NCI-H82 treated with DMSO at 0.1 percent for 48 hours (cell line): ENCODE results near the gene KIAA1586.
"Not testable (repeated sequence)": the region's sequence is repeated elsewhere in the genome, so short reads cannot be mapped to it uniquely, and the experiment has no call there.

Experiments
- DNase-seq: peaks from one replicate; lab custom pipeline; 2025; ENCODE audit not compliant: unreplicated experiment; lab: John Stamatoyannopoulos, UW

KIAA1586 gene

DNA sequence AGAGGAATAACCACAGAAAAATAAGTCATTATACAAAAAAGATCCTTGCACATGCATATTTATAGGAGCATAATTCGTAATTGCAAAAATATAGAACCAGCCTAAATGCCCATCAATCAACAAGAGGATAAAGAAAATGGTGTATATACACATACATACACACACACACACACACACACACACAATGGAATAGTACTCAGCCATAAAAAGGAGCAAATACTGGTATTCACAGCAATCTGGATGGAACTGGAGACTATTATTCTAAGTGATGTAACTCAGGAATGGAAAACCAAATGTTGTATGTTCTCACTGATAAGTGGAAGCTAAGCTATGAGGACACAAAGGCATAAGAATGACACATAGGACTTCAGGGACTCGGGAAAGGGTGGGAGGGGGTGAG, 1.9 kb upstream of the KIAA1586 start:
- DNase-seq, result no peak

DNA sequence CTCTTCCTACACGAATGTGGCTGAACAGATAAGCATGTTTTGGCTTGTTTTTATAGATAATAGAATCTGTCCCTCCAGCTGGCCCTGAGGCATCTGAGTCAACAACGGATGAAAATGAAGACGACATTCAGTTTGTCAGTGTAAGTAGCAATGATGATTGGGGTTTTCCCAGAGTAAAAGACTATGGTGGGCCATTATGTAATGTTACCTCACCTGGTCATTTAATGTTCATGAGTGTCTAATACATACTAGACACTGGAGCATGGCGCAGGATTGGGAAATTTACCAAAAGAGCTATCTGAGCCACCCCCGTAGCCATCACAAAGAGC, 728 bp downstream of the KIAA1586 start:
- not testable (repeated sequence) for DNase-seq

DNA sequence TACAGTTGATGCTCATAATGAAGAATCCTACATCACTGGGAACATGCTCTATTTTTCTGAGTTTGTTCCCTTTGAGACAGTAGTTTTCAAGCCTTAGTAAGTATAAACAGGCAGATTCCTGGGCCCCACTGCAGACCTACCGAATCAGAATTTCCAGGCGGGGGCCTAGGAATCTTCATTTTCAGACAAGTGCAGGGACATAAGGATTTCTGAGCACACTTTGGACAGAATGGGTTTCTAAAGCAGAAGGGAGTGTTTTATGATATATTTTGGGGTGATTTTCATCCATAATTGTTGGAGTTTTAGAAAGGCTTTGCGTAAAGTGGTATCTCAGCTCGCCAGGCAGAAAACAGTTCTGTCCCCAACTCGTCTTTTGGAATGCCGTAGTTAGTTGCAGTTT, 1.4 kb downstream of the KIAA1586 start:
- not testable (repeated sequence) for DNase-seq

DNA sequence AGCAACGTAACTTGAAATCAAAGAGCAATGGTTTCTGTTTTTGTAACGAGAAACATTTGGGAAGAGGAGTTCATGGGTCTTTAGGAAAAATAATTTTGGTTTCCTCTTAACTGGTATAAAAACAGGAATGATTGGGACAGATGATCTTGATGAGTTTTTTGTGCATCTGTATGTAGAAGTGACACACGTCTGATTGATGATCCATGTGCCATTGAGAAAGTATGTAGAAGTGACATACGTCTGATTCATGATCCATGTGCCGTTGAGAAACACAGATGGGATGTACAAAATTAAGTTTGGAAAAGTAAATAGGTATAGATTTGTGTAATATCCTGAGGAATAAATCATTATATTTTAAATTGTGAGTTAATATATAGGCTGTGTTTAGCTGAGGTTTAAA, 2.1 kb downstream of the KIAA1586 start:
- DNase-seq, result no peak

DNA sequence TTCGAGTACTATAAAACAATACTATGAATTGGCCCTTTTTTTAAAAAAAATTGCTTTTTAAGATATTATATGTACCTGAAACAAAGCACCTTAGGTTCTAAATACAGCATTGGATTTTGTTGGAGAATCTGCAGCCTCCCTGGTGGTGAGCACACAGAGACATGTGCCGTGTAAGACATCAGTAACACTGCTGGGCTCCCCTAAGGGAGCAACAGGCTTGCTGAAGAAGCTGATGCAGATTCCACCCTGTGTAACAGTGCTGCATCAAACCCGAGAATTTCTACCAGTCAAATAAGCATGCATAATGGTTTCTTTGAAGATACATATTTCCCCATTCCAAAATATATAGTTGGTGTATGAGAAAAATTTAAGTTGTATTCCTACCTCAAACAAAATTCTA, 17.4 kb downstream of the KIAA1586 start:
- no peak for DNase-seq

DNA sequence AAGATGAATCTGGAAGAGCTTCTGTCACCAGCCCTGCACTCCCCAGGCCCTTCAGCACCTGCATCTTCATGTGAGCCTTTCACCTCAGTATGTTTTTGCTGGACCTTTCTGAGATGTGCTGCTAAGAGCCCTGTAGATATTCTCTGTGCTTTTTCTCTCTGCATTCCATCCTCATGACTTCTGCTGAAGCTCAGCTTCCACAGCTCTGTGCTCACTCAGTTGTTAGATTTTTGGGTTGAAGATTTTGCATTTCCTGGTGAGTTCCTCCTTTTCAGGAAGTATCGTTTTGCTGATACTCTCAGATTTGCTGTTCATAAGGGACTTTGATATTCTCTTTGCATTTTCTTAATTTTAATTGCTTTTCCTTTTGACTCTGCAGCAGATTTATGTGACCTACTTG, 18.3 kb downstream of the KIAA1586 start:
- no peak for DNase-seq

DNA sequence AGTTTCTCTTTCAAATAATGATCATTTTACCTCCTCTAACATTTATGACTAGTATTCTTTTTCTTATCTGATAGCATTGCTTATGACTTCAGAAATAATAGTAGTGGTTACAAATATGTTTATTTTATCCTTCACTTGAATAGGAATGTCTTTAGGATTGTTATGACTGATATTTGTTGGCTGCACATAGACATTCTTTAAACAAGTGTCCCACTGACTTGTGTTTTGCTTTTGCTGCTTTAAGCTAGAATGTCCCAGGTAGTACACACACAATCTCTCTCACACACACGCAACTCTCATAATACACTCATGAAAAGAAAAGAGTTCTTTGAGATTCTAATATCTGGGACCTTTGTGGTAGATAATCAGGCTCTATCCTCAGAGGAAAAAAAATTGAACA, 21.6 kb downstream of the KIAA1586 start:
- no peak for DNase-seq

DNA sequence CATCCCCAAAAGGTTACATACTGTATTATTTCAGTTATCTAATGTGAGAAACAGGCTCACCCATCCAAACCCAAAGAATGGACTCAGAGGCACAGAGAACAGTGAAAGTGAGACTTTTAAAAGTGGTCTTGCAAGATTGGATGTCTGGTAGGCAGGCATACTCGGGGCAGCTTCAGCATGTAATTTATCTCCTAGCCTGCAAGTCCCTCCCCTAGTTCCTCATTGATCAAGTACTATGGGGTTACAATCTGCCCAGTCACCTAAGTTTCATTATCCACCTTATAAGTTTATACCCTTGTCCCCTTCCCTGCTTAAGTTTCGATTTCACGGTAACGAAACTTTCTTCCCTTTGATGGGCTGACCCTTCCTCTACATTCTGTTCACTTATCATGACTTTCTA, 22.7 kb downstream of the KIAA1586 start:
- no peak for DNase-seq

DNA sequence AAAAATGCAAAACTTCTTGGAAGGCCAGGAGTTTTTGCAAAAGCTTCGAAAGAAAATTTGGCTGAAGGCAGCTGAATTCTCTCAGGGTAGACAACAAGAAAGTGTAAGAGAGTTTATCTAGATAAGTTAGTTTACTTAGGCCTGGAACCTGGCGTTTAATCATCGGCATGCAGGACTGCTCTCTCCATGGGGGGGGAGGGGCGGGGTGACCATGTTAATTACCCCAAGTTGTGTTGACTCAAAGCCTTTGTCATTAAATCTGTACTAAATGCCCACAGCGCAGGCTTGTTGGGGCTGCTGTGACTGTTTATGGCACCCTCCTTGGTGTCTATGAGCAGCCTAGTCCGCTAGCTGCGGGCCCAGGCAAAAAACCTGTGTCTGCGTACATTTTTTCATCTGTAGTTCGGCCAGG, 23.4 kb downstream of the KIAA1586 start:
- no peak for DNase-seq

DNA sequence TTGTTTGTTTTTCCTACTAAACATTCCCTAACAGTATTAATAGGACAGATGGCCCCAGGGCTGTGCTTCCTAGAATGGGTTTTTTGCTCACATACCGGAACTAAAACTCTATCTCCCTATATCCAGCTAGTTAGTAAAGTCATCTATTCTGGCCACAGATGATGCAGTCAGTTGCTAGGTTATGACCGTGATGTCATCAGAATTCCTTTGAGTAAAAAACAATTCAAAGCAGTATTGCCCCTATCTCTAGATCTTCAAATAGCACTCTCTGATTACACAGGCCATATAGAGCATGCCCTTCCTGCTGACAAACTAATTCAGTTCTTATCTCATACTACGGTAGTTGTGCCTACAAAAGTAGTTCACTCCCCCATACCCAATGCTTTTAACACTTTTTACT, 25.6 kb downstream of the KIAA1586 start:
- no peak for DNase-seq

DNA sequence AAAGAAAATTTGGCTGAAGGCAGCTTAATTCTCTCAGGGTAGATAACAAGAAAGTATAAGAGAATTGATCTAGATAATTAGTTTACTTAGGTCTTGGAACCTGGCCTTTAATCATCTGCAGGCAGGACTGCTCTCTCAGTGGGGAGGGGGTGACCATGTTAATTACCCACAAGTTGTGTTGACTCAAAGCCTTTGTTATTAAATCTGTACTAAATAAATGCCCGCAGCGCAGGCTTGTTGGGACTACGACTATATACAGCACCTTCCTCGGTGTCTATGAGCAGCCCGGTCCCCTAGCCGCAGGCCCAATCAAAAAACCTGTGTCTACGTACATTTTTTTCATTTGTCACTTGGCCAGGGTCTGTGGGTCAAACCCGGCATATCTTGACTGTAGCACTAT, 27.9 kb downstream of the KIAA1586 start:
- no peak for DNase-seq

DNA sequence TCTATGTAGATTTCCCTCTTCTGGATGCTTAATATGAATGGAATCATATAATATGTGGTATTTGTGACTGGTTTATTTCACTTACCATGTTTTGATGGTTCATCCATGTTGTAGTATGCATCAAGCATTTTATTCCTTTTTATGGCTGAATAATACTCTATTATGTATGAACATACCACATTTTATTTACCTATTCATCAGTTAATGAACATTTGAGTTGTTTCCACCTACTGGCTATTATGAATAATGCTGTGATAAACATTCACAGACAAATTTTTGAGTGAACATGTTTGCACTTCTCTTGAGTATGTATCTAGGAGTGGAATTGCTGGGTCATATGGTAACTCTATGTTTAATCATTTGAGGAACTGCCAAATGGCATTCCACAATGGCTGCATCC, 28.6 kb downstream of the KIAA1586 start:
- no peak for DNase-seq

DNA sequence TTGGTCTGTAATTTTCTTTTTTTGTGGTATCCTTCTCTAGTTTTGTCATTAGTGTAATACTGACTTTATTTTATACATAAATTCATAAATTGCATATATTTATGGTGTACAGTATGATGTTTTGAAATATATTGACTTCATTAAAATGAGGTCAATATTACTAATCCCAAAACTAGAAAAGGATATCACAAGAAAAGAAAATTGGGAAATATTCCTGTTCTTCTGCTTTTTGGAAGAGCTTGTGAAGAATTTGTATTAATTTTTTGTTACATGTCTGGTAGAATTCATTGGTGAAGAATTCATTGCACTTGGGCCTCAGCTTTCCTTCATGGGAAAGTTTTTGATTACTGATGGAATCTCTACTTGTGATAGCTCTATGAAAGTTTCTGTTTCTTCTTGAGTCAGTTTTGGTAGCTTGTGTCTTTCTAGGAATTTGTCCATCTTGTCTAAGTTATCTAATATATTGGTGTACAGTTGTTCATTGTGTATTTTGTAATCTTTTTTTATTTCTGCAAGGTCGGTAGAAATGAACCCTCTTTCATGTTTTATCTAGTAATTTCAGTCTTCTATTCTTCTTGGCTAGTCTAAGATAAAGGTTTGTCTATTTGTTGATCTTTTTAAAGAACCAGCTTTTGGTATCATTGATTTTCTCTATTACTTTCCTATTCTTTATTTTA, 32.2 kb downstream of the KIAA1586 start:
- no peak for DNase-seq

DNA sequence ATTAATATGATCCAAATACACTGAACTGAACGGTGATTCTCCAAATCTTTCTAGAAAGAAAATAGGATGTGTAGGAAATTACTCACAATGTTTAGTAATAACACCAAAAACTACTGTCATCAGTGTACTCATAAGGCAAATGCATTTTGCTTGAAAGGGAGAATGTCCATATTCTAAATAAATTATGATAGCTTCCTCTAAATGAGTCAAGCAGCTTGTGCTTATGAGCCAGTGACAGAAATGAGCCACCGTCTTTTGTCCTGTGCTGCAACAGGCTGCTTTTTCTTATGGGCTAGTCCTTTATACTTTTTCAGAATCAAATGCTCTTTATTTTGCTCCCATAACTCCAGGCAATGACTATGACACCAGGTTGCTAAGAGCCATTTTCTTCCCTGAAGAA, 39.0 kb downstream of the KIAA1586 start:
- no peak for DNase-seq

DNA sequence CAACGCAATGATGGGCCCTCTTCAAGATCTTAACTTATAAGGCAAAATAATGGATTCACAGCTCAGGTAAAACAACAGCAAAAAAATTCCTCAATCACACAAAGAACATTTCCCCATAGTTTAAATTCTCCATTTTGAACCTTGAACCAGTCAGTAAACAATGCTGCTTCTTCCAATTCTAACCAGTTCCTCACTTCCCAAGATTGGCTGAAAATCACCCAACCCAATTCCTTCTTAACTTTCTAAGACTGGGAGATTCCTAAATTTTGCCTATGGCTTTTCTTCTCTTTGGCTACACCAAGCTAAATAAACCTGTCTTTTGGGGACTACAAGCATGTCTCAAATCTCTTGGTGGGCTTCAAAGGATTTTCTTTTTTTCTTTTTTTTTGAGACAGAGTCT, 40.4 kb downstream of the KIAA1586 start:
- no peak for DNase-seq

DNA sequence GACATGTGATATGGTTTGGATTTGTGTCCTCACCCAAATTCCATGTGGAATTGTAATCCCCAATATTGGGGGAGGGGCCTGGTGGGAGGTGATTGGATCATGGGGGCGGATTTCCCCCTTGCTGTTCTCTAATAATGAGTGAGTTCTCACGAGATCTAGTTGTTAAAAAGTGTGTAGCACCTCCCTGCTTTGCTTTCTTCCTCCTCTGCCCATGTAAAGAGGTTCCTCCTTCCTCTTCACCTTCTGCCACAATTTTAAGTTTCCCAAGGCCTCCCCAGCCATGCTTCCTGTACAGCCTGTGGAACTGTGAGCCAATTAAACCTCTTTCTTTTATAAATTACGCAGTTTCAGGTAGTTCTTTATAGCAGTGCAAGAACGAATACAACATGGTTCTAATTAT, 41.4 kb downstream of the KIAA1586 start:
- DNase-seq, result no peak

DNA sequence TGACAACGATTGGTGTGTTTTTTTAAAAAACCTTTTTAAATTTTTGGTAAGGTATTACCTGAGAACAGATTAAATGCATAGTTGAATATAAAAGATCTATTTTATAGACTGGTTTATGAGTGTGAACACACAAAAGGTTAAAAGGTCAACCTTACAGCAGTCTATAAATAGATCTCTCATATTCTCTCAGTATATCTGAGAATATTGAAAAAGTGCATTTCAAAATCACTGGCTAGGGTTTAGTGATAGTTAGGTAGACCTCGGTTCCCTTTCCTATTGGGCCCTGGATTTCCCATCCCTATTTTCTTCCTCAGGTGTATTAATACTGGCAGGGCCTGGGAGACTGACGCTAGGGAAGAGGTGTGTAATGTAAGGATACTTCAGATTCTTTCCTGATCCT, 42.8 kb downstream of the KIAA1586 start:
- no peak for DNase-seq

DNA sequence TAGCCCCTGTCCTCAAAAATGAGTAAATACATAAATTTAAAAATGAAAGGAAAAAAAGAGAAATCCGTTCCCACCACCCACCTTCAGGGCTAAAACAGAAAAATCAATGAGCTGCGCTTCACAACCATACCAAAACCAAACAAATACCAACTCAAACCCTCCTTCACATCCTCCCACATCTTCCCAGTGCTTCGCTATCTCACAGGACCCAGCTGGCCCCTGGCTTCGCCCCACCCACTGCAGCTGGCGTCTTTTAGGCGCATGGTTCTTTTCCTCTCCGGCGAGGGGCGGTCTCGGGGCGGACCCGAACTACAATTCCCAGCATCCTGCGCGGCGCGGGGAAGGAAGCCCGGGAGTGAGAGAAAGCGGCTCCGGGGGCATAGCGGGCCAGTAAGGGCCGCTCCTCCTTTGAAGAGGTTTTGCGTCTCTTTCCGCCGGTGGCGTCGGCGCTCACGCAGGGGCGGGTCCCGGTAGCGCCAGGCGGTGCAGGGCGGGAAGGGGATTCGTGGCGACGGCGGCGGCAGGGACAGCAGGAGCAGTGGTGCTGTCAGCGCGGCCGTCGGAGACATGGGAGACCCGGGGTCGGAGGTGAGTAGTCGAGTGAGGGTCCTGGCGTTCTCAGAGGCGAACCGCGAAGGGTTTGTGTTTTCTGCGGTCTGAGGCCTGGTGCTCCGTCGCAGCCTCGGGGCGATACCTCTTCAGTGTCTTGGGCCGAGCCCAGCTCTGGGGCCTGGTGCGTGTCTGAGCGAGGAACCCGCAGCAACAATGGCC, 43.4 kb downstream of the KIAA1586 start, which contains the start of gene ZNF451:
Gene ZNF451 (plus strand): TSS at position 502 of the 771 bp plus-strand sequence. CDS start 66 bp downstream, at position 568.
- DNase-seq, result peak; percentile 94

DNA sequence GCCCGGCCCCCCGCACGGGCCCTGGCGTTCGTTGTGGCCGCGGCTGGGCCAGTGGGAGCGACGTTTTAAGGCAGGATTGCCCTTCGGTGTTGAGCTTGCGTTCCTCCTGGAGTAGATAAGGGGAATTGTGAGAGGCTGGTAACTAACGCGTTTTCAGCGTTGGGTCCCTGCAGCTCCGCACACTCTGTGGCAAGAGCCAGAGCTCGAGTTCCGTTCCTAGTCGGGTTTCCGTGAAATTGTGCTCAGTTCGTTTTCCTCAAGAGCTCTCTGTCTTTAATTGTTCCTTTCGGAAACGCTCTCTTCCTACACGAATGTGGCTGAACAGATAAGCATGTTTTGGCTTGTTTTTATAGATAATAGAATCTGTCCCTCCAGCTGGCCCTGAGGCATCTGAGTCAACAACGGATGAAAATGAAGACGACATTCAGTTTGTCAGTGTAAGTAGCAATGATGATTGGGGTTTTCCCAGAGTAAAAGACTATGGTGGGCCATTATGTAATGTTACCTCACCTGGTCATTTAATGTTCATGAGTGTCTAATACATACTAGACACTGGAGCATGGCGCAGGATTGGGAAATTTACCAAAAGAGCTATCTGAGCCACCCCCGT, 44.1 kb downstream of the KIAA1586 start:
- not testable (repeated sequence) for DNase-seq

DNA sequence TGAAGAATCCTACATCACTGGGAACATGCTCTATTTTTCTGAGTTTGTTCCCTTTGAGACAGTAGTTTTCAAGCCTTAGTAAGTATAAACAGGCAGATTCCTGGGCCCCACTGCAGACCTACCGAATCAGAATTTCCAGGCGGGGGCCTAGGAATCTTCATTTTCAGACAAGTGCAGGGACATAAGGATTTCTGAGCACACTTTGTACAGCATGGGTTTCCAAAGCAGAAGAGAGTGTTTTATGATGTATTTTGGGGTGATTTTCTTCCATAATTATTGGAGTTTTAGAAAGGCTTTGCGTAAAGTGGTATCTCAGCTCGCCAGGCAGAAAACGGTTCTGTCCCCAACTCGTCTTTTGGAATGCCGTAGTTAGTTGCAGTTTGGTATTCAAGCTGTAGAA, 44.9 kb downstream of the KIAA1586 start:
- DNase-seq, result not testable (repeated sequence)

DNA sequence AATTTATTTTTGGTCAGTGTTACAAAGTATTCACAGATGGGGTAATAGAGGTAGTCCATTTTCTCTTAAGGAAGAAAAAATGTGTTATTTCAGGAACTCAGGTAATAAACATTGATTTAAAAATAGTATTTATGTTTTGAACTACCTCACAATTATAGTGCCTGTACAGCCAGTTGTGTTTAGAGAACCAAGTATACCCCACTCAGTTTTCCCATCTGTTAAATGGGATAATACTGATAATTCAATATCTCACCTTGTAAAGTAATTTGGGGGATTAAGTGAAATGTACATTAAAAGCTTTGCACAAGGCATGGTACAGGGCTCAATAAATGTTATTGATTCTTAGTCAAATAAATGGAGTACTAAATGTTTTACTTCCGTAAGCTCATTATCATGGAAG, 48.2 kb downstream of the KIAA1586 start:
- DNase-seq, result no peak

DNA sequence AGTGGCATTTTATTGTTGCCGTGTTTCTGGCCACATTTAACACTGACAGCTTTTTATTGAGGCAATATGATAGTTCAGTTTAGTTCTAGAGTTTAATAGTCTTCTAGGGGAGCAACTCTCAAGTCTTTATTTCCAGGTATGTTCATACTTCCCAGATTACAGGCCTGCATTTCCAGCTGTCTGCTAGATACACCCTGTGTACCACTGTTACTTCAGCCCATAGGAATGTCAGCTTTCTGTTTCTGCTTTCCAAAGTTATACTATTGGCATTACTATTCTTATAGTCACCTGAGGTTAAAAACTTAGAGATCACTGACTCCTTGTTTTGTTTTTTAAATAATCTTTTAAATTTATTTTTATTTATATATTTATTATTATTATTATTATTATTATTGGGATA, 51.1 kb downstream of the KIAA1586 start:
- no peak for DNase-seq
